Hindlimb muscle (tissue), 1 donor: Measurements from ENCODE around the gene MCC. TPM values are rescaled to one million over a fixed set of nuclear protein-coding genes. Genes with fewer than 3 reads are reported as not detected.

Source experiments
- DNase-seq: peaks from one replicate; pipeline ENCODE4 v3.0.0-alpha.2; 2013
- polyA plus RNA-seq: library from polyadenylated mRNA; unstranded; fragments of 120-200 nt; gene quantifications from one replicate; pipeline ENCODE4 v1.2.1, GENCODE V29; 2013; ENCODE audit not compliant: insufficient read length

MCC gene
- polyA plus RNA-seq, 1 donor = 17.8 TPM

- no peak for DNase-seq
Measured at GRCh38 chr5:113067635-113068344, 420.5 kb downstream of the MCC start.

GRCh38 chr5:113065626-113066025 lies 422.6 kb downstream of the MCC start:
- no peak for DNase-seq

- DNase-seq = no peak
Measured at GRCh38 chr5:113064806-113065205, 423.4 kb downstream of the MCC start.

GRCh38 chr5:113063927-113064326 lies 424.3 kb downstream of the MCC start:
- DNase-seq = peak; percentile 58

- no peak for DNase-seq
Measured at GRCh38 chr5:113062869-113063508, 425.3 kb downstream of the MCC start.

GRCh38 chr5:113061846-113062780 lies 426.1 kb downstream of the MCC start:
- DNase-seq = no peak

GRCh38 chr5:113060408-113061025 lies 427.7 kb downstream of the MCC start:
- DNase-seq = no peak

GRCh38 chr5:113059232-113060040 lies 428.8 kb downstream of the MCC start:
- DNase-seq = peak; percentile 59

GRCh38 chr5:113058706-113059226 lies 429.5 kb downstream of the MCC start:
- DNase-seq = no peak

- no peak for DNase-seq
Measured at GRCh38 chr5:113058269-113058668, 430.0 kb downstream of the MCC start.

- DNase-seq = no peak
Measured at GRCh38 chr5:113057557-113057984, 430.7 kb downstream of the MCC start.

GRCh38 chr5:113056988-113057387 lies 431.3 kb downstream of the MCC start:
- DNase-seq = no peak

- DNase-seq = no peak
Measured at GRCh38 chr5:113054899-113055298, 433.4 kb downstream of the MCC start.

GRCh38 chr5:113053511-113053995 lies 434.7 kb downstream of the MCC start:
- no peak for DNase-seq

GRCh38 chr5:113052041-113052795 lies 436.0 kb downstream of the MCC start:
- no peak for DNase-seq

GRCh38 chr5:113050721-113051382 lies 437.4 kb downstream of the MCC start:
- peak; percentile 58 for DNase-seq

- DNase-seq = no peak
Measured at GRCh38 chr5:113048931-113049330, 439.3 kb downstream of the MCC start.

GRCh38 chr5:113047733-113048652 lies 440.3 kb downstream of the MCC start:
- DNase-seq = no peak

- DNase-seq = no peak
Measured at GRCh38 chr5:113047234-113047633, 441.0 kb downstream of the MCC start.
